ENCODE measurements around the gene LKAAEAR1. TPM values are rescaled to one million over a fixed set of nuclear protein-coding genes. Genes with fewer than 3 reads are reported as not detected.

The LKAAEAR1 gene
- total RNA-seq, 1 experiment from 2014 or later, result 1.7 TPM

GRCh38 chr20:64045346-64046011 lies 38.7 kb downstream of the LKAAEAR1 start (continued):
- TF ChIP-seq ZNF671 (CRISPR knock-in tag; IDR thresholded peaks at IDR 0.05) (no peak), SMAD3 (CRISPR knock-in tag; IDR thresholded peaks at IDR 0.05; ENCODE audit: borderline replicate concordance) (no peak), ZNF281 (CRISPR knock-in tag; IDR thresholded peaks at IDR 0.05) (no peak), SOX15 (CRISPR knock-in tag; IDR thresholded peaks at IDR 0.05) (no peak), NFATC4 (CRISPR knock-in tag; IDR thresholded peaks at IDR 0.05) (no peak)

- ChIA-PET POLR2A (no interaction called here), CTCF (interaction anchor here (1.0 to 2.5 kb wide), 5 partner anchors 10 to 76 kb away, joined by 3 to 16 read pairs (median 5); no protein-coding TSS in a partner anchor)
- ATAC-seq, result no peak
- TF ChIP-seq CREM (CRISPR knock-in tag; IDR thresholded peaks at IDR 0.05), result no peak
- H3K4me1 Mint-ChIP-seq, result peaks cover 25% of the 10 kb centered on the region
- no peaks in the 10 kb centered on the region for H3K36me3 Mint-ChIP-seq
- DNase-seq (ENCODE audit: low spot score), result no peak
- peaks cover 84% of the 10 kb centered on the region for H3K27me3 Mint-ChIP-seq (ENCODE audit: low read depth)
- no peaks in the 10 kb centered on the region for H3K9me3 Mint-ChIP-seq
- no peak overlapping the region for H3K4me3 Mint-ChIP-seq
- H3K27ac Mint-ChIP-seq, result no peak overlapping the region
Observed at GRCh38 chr20:64044484-64045247, 39.5 kb downstream of the LKAAEAR1 start.

- TF ChIP-seq CDX4 (CRISPR knock-in tag; IDR thresholded peaks at IDR 0.05; ENCODE audit: borderline replicate concordance), result no peak
- no peak for TF ChIP-seq ESRRA (CRISPR knock-in tag; IDR thresholded peaks at IDR 0.05; ENCODE audit: borderline replicate concordance)
- TF ChIP-seq HMGA2 (CRISPR knock-in tag; IDR thresholded peaks at IDR 0.05), result no peak
- TF ChIP-seq NR2C2 (CRISPR knock-in tag; IDR thresholded peaks at IDR 0.05), result no peak
- ChIA-PET CTCF (interaction anchor here (0.7 to 2.5 kb wide), 5 partner anchors 11 to 100 kb away, joined by 4 to 16 read pairs (median 5); no protein-coding TSS in a partner anchor), POLR2A (no interaction called here)
- Mint-ChIP-seq H3K27ac (no peak overlapping the region), H3K4me1 (peaks cover 28% of the 10 kb centered on the region), H3K9me3 (no peaks in the 10 kb centered on the region), H3K36me3 (no peaks in the 10 kb centered on the region), H3K27me3 (ENCODE audit: low read depth) (peaks cover 82% of the 10 kb centered on the region), H3K4me3 (no peak overlapping the region)
- DNase-seq (ENCODE audit: low spot score) (no peak), ATAC-seq (no peak)
Observed at GRCh38 chr20:64043768-64044167, 40.4 kb downstream of the LKAAEAR1 start.

- Mint-ChIP-seq H3K9me3 (no peaks in the 10 kb centered on the region), H3K4me1 (peaks cover 31% of the 10 kb centered on the region), H3K27me3 (ENCODE audit: low read depth) (peaks cover 76% of the 10 kb centered on the region), H3K4me3 (peak overlapping the region; percentile 62), H3K27ac (no peak overlapping the region), H3K36me3 (no peaks in the 10 kb centered on the region)
- POLR2A ChIA-PET, result no interaction called here
- DNase-seq (ENCODE audit: low spot score) (no peak), ATAC-seq (no peak)
- CTCF ChIA-PET, result interaction anchor here (0.7 to 5.0 kb wide), 3 partner anchors 11 to 62 kb away, joined by 3 to 53 read pairs (median 9); partner anchors contain the start of gene PRPF6
- TF ChIP-seq ZNF423 (CRISPR knock-in tag; IDR thresholded peaks at IDR 0.05), result 0 out of 2 replicates have a peak, but pooled peaks have one; percentile 20
- TF ChIP-seq ZNF121 (CRISPR knock-in tag; IDR thresholded peaks at IDR 0.05), result no peak
- peak; percentile 48; the same call in 1 of the 2 replicates for TF ChIP-seq GABPB1 (CRISPR knock-in tag; IDR thresholded peaks at IDR 0.05)
- TF ChIP-seq E2F4 (CRISPR knock-in tag; IDR thresholded peaks at IDR 0.05; ENCODE audit: borderline replicate concordance, low read depth), result no peak
- peak; percentile 47; the same call in 1 of the 2 replicates for TF ChIP-seq MAX (CRISPR knock-in tag; IDR thresholded peaks at IDR 0.05)
- no peak for TF ChIP-seq ZNF425 (CRISPR knock-in tag; conservative IDR thresholded peaks at IDR 0.05)
- TF ChIP-seq TEAD4 (CRISPR knock-in tag; IDR thresholded peaks at IDR 0.05), result no peak
- no peak for TF ChIP-seq EMX1 (CRISPR knock-in tag; IDR thresholded peaks at IDR 0.05)
- TF ChIP-seq ELF4 (CRISPR knock-in tag; IDR thresholded peaks at IDR 0.05; ENCODE audit: low read depth), result no peak
Observed at GRCh38 chr20:64042054-64042781, 42.0 kb downstream of the LKAAEAR1 start.

Measured in WTC11 (cell line).